Measurements from ENCODE around the gene PAGE5. TPM values are rescaled to one million over a fixed set of nuclear protein-coding genes. Genes with fewer than 3 reads are reported as not detected.

The PAGE5 gene
- total RNA-seq, 1 donor from 2014 or later = not detected

DNA sequence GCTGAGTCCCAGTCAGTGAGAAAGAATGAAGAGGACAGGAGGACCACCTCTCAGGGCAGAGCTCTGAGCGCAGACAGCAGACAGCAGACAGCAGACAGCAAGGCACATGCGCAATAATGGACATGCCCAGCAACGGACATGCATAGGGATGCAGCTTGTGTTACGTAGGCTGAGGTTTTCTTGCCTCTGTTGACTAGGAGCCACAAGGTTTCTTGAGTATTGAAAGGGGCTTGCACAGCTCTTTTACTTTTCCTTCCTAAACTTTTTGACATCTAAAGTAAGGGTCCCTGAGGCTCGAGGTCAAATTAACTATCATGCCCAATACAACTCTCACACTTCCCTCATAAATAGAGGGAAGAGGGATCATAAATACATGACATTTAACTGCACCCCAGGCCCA lies 44.7 kb downstream of the PAGE5 start, which contains the start of gene PAGE3:
TSS of gene PAGE3 (minus strand) at position 101 of the 400 bp plus-strand sequence. CDS start 1,013 bp downstream, outside the sequence.
- TF ChIP-seq, protein P1, sequence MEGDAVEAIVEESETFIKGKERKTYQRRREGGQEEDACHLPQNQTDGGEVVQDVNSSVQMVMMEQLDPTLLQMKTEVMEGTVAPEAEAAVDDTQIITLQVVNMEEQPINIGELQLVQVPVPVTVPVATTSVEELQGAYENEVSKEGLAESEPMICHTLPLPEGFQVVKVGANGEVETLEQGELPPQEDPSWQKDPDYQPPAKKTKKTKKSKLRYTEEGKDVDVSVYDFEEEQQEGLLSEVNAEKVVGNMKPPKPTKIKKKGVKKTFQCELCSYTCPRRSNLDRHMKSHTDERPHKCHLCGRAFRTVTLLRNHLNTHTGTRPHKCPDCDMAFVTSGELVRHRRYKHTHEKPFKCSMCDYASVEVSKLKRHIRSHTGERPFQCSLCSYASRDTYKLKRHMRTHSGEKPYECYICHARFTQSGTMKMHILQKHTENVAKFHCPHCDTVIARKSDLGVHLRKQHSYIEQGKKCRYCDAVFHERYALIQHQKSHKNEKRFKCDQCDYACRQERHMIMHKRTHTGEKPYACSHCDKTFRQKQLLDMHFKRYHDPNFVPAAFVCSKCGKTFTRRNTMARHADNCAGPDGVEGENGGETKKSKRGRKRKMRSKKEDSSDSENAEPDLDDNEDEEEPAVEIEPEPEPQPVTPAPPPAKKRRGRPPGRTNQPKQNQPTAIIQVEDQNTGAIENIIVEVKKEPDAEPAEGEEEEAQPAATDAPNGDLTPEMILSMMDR (IDR thresholded peaks at IDR 0.05) = no peak
- DNase-seq (no peak), ATAC-seq (no peak)
- intact Hi-C loops (cut with DNase I) = no loop called here
- no peak within 1 kb of the TSS for H3K4me3 ChIP-seq
- H3K27me3 ChIP-seq = no peaks in the 10 kb centered on the region
- H3K4me1 ChIP-seq = no peaks in the 10 kb centered on the region
- H3K27ac ChIP-seq = no peak within 1 kb of the TSS
- H3K36me3 ChIP-seq = no peaks in the 10 kb centered on the region
- no peaks in the 10 kb centered on the region for H3K9me3 ChIP-seq

Other genes starting within 250 kb of the PAGE5 start
- not detected for gene PFKFB1, start 226.2 kb upstream of the PAGE5 start, total RNA-seq
- 10.5 TPM for gene APEX2, start 220.0 kb upstream of the PAGE5 start, total RNA-seq
- gene ALAS2, start 189.4 kb upstream of the PAGE5 start, total RNA-seq = 0.78 TPM
- gene PAGE2B, start 145.3 kb upstream of the PAGE5 start, total RNA-seq = not detected
- gene PAGE2, start 131.3 kb upstream of the PAGE5 start, total RNA-seq = not detected
- gene PAGE3, start 44.6 kb downstream of the PAGE5 start, total RNA-seq = not detected
- 27.2 TPM for gene MAGEH1, start 231.8 kb downstream of the PAGE5 start, total RNA-seq

Data from upper lobe of right lung (tissue), 1 donor.